Osteoblast (primary cell): Measurements from ENCODE around the gene PPEF1. TPM values are rescaled to one million over a fixed set of nuclear protein-coding genes. Genes with fewer than 3 reads are reported as not detected.

Experiments
- DNase-seq: peaks from one replicate; pipeline ENCODE4 v3.0.0; 2011; ENCODE audit warnings: low spot score, mixed read lengths; ENCODE audit not compliant: insufficient read length; ENCODE audit errors: missing footprints
- H2AFZ ChIP-seq: 2 replicates; pipeline ENCODE4 v1.6.0; 2011; ENCODE audit warnings: mild to moderate bottlenecking, low read length
- H3K27ac ChIP-seq: 2 replicates; pipeline ENCODE4 v1.5.1; 2011; ENCODE audit warnings: mild to moderate bottlenecking, low read depth, low read length, moderate library complexity
- H3K27me3 ChIP-seq: 2 replicates; pipeline ENCODE4 v1.6.0; 2012; ENCODE audit warnings: mild to moderate bottlenecking, control low read depth, inconsistent platforms, low read length, moderate library complexity; ENCODE audit not compliant: insufficient read depth
- H3K36me3 ChIP-seq: 2 replicates; pipeline ENCODE4 v1.5.1; 2011; ENCODE audit warnings: mild to moderate bottlenecking, low read length, control low read depth, moderate library complexity; ENCODE audit not compliant: insufficient read depth
- H3K4me1 ChIP-seq: 2 replicates; pipeline ENCODE4 v1.5.1; 2011; ENCODE audit warnings: mild to moderate bottlenecking, low read length, control low read depth, moderate library complexity; ENCODE audit not compliant: insufficient read depth
- H3K4me2 ChIP-seq: 2 replicates; pipeline ENCODE4 v1.6.0; 2011; ENCODE audit warnings: mild to moderate bottlenecking, low read length; ENCODE audit not compliant: insufficient read depth
- H3K4me3 ChIP-seq: fragments of 200-600 bp; sonication (generic); 3 replicates; pipeline ENCODE4 v1.5.1; 2012; ENCODE audit warnings: mild to moderate bottlenecking, low read length, inconsistent platforms; ENCODE audit not compliant: insufficient read depth
- H3K79me2 ChIP-seq: 2 replicates; pipeline ENCODE4 v1.6.0; 2012; ENCODE audit warnings: mild to moderate bottlenecking, low read length, control low read depth, inconsistent platforms; ENCODE audit not compliant: insufficient read depth
- H3K9me3 ChIP-seq: 2 replicates; pipeline ENCODE4 v1.5.1; 2011; ENCODE audit warnings: low read depth, low read length, control low read depth
- H4K20me1 ChIP-seq: 2 replicates; pipeline ENCODE4 v1.6.0; 2012; ENCODE audit warnings: mild to moderate bottlenecking, low read length, control low read depth; ENCODE audit not compliant: insufficient read depth
- CTCF ChIP-seq: IDR thresholded peaks from 2 replicates; pipeline ENCODE4 v1.5.1; 2011; ENCODE audit warnings: mild to moderate bottlenecking, low read depth, low read length, moderate library complexity; ENCODE audit errors: extremely low read depth
- total RNA-seq: library from RNA; depleted of rRNA; stranded (reverse); fragments of >200 nt; gene quantifications from 2 replicates; pipeline ENCODE4 v1.2.3, GENCODE V29; 2012

Gene PPEF1
- total RNA-seq, 1 donor, result under 0.01 TPM

GRCh38 chrX:18676050-18676449, 31.4 kb upstream of the PPEF1 start:
- no peak overlapping the region for H3K27ac ChIP-seq
- peak; percentile 53 for DNase-seq
- H3K9me3 ChIP-seq, result no peaks in the 10 kb centered on the region
- peaks cover 3% of the 10 kb centered on the region for H3K4me1 ChIP-seq
- H3K27me3 ChIP-seq, result no peaks in the 10 kb centered on the region
- H3K4me3 ChIP-seq, result no peak overlapping the region
- no peaks in the 10 kb centered on the region for H3K36me3 ChIP-seq
- no peak for TF ChIP-seq CTCF
- no peak overlapping the region for H3K4me2 ChIP-seq
- no peaks in the 10 kb centered on the region for H3K79me2 ChIP-seq
- no peaks in the 10 kb centered on the region for H4K20me1 ChIP-seq
- no peak overlapping the region for H2AFZ ChIP-seq

GRCh38 chrX:18676470-18676869, 31.0 kb upstream of the PPEF1 start:
- H3K4me1 ChIP-seq, result peaks cover 3% of the 10 kb centered on the region
- H2AFZ ChIP-seq, result no peak overlapping the region
- no peaks in the 10 kb centered on the region for H3K27me3 ChIP-seq
- no peak overlapping the region for H3K27ac ChIP-seq
- no peaks in the 10 kb centered on the region for H3K9me3 ChIP-seq
- no peak for TF ChIP-seq CTCF
- no peaks in the 10 kb centered on the region for H3K36me3 ChIP-seq
- no peaks in the 10 kb centered on the region for H3K79me2 ChIP-seq
- DNase-seq, result no peak
- H4K20me1 ChIP-seq, result no peaks in the 10 kb centered on the region
- no peak overlapping the region for H3K4me2 ChIP-seq
- H3K4me3 ChIP-seq, result no peak overlapping the region

GRCh38 chrX:18677161-18677869, 30.1 kb upstream of the PPEF1 start:
- no peak for TF ChIP-seq CTCF
- peaks cover 3% of the 10 kb centered on the region for H3K4me1 ChIP-seq
- no peaks in the 10 kb centered on the region for H3K9me3 ChIP-seq
- H3K27ac ChIP-seq, result no peak overlapping the region
- no peaks in the 10 kb centered on the region for H3K27me3 ChIP-seq
- no peak overlapping the region for H2AFZ ChIP-seq
- H4K20me1 ChIP-seq, result no peaks in the 10 kb centered on the region
- no peak overlapping the region for H3K4me3 ChIP-seq
- H3K4me2 ChIP-seq, result no peak overlapping the region
- DNase-seq, result no peak
- H3K79me2 ChIP-seq, result no peaks in the 10 kb centered on the region
- no peaks in the 10 kb centered on the region for H3K36me3 ChIP-seq

GRCh38 chrX:18681996-18682395, 25.4 kb upstream of the PPEF1 start:
- H3K36me3 ChIP-seq, result no peaks in the 10 kb centered on the region
- no peak for TF ChIP-seq CTCF
- no peaks in the 10 kb centered on the region for H3K9me3 ChIP-seq
- no peaks in the 10 kb centered on the region for H3K4me1 ChIP-seq
- H3K27ac ChIP-seq, result no peak overlapping the region
- no peak for DNase-seq
- no peaks in the 10 kb centered on the region for H3K79me2 ChIP-seq
- H3K4me2 ChIP-seq, result no peak overlapping the region
- no peaks in the 10 kb centered on the region for H3K27me3 ChIP-seq
- H4K20me1 ChIP-seq, result no peaks in the 10 kb centered on the region
- H2AFZ ChIP-seq, result no peak overlapping the region
- no peak overlapping the region for H3K4me3 ChIP-seq
